PC-3 (cell line): ENCODE measurements around the gene APOL2. TPM values are rescaled to one million over a fixed set of nuclear protein-coding genes. Genes with fewer than 3 reads are reported as not detected.
"Not testable (repeated sequence)": the region's sequence is repeated elsewhere in the genome, so short reads cannot be mapped to it uniquely, and the experiment has no call there.

Experiments
- ATAC-seq: fragments of 200-7000 bp; cut with Tn5 transposase; 2 replicates; pipeline ENCODE4 v1.9.1; 2020; ENCODE audit warnings: mild to moderate bottlenecking, moderate library complexity
- BruUV-seq: library from RNA; stranded (reverse); fragments of 400-500 nt; replicated peaks from 2 replicates; lab custom pipeline; 2021; lab: Mats Ljungman, UMichigan
- CTCF ChIA-PET: fragments of 300-600 bp; sonication (Branson Sonifier 250); formaldehyde crosslinking; loops from one replicate; lab custom pipeline; 2022; ENCODE audit warnings: antibody characterized with exemption; lab: Charles Lee
- POLR2A ChIA-PET: fragments of 300-600 bp; sonication (Branson Sonifier 250); formaldehyde crosslinking; loops from one replicate; lab custom pipeline; 2022; ENCODE audit warnings: antibody characterized with exemption; ENCODE audit not compliant: unreplicated experiment; lab: Charles Lee
- DNase-seq: peaks from one replicate; pipeline ENCODE4 v3.0.0-alpha.2; 2015
- H2AFZ ChIP-seq: fragments of 300-600 bp; sonication (generic); 2 replicates; pipeline ENCODE4 v1.6.0; 2016; ENCODE audit warnings: antibody characterized with exemption, low read length
- H3F3A ChIP-seq: fragments of 300-600 bp; sonication (generic); one replicate; pipeline ENCODE4 v1.6.0; 2017; ENCODE audit warnings: antibody characterized with exemption, low read length, control low read depth, mild to moderate bottlenecking; ENCODE audit not compliant: unreplicated experiment
- H3K27ac ChIP-seq: fragments of 300-600 bp; sonication (generic); 2 replicates; pipeline ENCODE4 v1.5.1; 2016; ENCODE audit warnings: mild to moderate bottlenecking, low read length
- H3K27me3 ChIP-seq: fragments of 300-600 bp; sonication (generic); 2 replicates; pipeline ENCODE4 v1.6.1; 2016; ENCODE audit warnings: low read length, mixed read lengths
- H3K36me3 ChIP-seq: fragments of 300-600 bp; sonication (generic); 2 replicates; pipeline ENCODE4 v1.6.1; 2016; ENCODE audit warnings: low read depth, mixed run types, low read length, mixed read lengths
- H3K4me1 ChIP-seq: fragments of 300-600 bp; sonication (generic); 2 replicates; pipeline ENCODE4 v1.5.1; 2016; ENCODE audit warnings: low read length; ENCODE audit not compliant: insufficient read depth
- H3K4me2 ChIP-seq: fragments of 300-600 bp; sonication (generic); 2 replicates; pipeline ENCODE4 v1.6.0; 2016; ENCODE audit warnings: low read length
- H3K4me3 ChIP-seq: fragments of 300-600 bp; sonication (generic); 2 replicates; pipeline ENCODE4 v1.5.1; 2016; ENCODE audit warnings: mild to moderate bottlenecking, low read length, mixed read lengths
- H3K79me2 ChIP-seq: fragments of 300-600 bp; sonication (generic); 2 replicates; pipeline ENCODE4 v1.6.1; 2017; ENCODE audit warnings: low read length, mixed read lengths
- H3K9ac ChIP-seq: fragments of 300-600 bp; sonication (generic); 2 replicates; pipeline ENCODE4 v1.6.0; 2016; ENCODE audit warnings: mild to moderate bottlenecking, low read length
- H3K9me2 ChIP-seq: fragments of 300-600 bp; sonication (generic); replicated peaks from 2 replicates; pipeline ENCODE4 v1.6.1; 2016; ENCODE audit warnings: mixed run types, low read length, mixed read lengths
- H3K9me3 ChIP-seq: fragments of 300-600 bp; sonication (generic); 2 replicates; pipeline ENCODE4 v1.6.1; 2016; ENCODE audit warnings: low read length, mixed read lengths
- H4K20me1 ChIP-seq: fragments of 300-600 bp; sonication (generic); 2 replicates; pipeline ENCODE4 v1.6.1; 2016; ENCODE audit warnings: low read length, mixed read lengths
- EZH2 ChIP-seq: fragments of 300-600 bp; sonication (generic); IDR thresholded peaks from one replicate; pipeline ENCODE4 v1.6.1; 2017; ENCODE audit warnings: antibody characterized with exemption, mild to moderate bottlenecking, low read length; ENCODE audit not compliant: unreplicated experiment
- EZH2phosphoT487 ChIP-seq: fragments of 300-600 bp; sonication (generic); IDR thresholded peaks from 2 replicates; pipeline ENCODE4 v1.6.1; 2018; ENCODE audit warnings: mild to moderate bottlenecking, antibody characterized with exemption, low read length, borderline replicate concordance
- intact Hi-C: fragments of 100-400 bp; cut with micrococcal nuclease; formaldehyde crosslinking; loops from 2 replicates; pipeline ENCODE4 v1.9.0; 2023
- total RNA-seq: library from RNA; depleted of rRNA; stranded (reverse); fragments of >200 nt; gene quantifications from 2 replicates; pipeline ENCODE4 v1.2.3, GENCODE V29; 2014
- TF ChIP-seq, protein P1 (sequence below): fragments of 300-600 bp; sonication (generic); conservative IDR thresholded peaks from 2 replicates; pipeline ENCODE4 v1.5.1; 2017; ENCODE audit warnings: antibody characterized with exemption, low read depth, mild to moderate bottlenecking, low read length

APOL2 gene
- total RNA-seq, 1 experiment from 2014 or later, result 9.7 TPM

- Histone ChIP-seq H3K4me1 (peaks cover 13% of the 10 kb centered on the region), H3F3A (no peaks in the 10 kb centered on the region), H3K27me3 (no peaks in the 10 kb centered on the region), H4K20me1 (no peaks in the 10 kb centered on the region), H3K36me3 (no peaks in the 10 kb centered on the region; the same call in 1 of the 2 replicates), H3K79me2 (peaks cover 23% of the 10 kb centered on the region), H3K9me2 (no peaks in the 10 kb centered on the region), H3K4me2 (no peak overlapping the region), H2AFZ (no peak overlapping the region), H3K9ac (no peak overlapping the region), H3K27ac (no peak overlapping the region), H3K4me3 (no peak overlapping the region), H3K9me3 (no peaks in the 10 kb centered on the region)
- no TSS peak for BruUV-seq
- CTCF ChIA-PET, result no interaction called here
- POLR2A ChIA-PET, result interaction anchor here (0.6 kb wide), 1 partner anchor 37 kb away, joined by 3 read pairs; no protein-coding TSS in a partner anchor
- no peak for TF ChIP-seq EZH2
- intact Hi-C loops, result no loop called here
- no peak for DNase-seq
- no peak for ATAC-seq
These were observed 5.5 kb downstream of the APOL2 start for GRCh38 chr22:36233796-36234195.

GRCh38 chr22:36232715-36233401 is 6.5 kb downstream of the APOL2 start:
- Histone ChIP-seq H3K9ac (no peak overlapping the region), H3K4me3 (no peak overlapping the region), H3K79me2 (peaks cover 14% of the 10 kb centered on the region), H3K4me1 (peaks cover 4% of the 10 kb centered on the region; the same call in 1 of the 2 replicates), H3K27me3 (no peaks in the 10 kb centered on the region), H3K9me3 (no peaks in the 10 kb centered on the region), H3F3A (no peaks in the 10 kb centered on the region), H4K20me1 (no peaks in the 10 kb centered on the region), H3K27ac (no peak overlapping the region), H3K36me3 (no peaks in the 10 kb centered on the region; the same call in 1 of the 2 replicates), H3K9me2 (no peaks in the 10 kb centered on the region), H3K4me2 (no peak overlapping the region), H2AFZ (no peak overlapping the region)
- intact Hi-C loops, result no loop called here
- BruUV-seq, result no TSS peak
- TF ChIP-seq EZH2phosphoT487 (no peak), EZH2 (no peak)
- TF ChIP-seq, protein P1, sequence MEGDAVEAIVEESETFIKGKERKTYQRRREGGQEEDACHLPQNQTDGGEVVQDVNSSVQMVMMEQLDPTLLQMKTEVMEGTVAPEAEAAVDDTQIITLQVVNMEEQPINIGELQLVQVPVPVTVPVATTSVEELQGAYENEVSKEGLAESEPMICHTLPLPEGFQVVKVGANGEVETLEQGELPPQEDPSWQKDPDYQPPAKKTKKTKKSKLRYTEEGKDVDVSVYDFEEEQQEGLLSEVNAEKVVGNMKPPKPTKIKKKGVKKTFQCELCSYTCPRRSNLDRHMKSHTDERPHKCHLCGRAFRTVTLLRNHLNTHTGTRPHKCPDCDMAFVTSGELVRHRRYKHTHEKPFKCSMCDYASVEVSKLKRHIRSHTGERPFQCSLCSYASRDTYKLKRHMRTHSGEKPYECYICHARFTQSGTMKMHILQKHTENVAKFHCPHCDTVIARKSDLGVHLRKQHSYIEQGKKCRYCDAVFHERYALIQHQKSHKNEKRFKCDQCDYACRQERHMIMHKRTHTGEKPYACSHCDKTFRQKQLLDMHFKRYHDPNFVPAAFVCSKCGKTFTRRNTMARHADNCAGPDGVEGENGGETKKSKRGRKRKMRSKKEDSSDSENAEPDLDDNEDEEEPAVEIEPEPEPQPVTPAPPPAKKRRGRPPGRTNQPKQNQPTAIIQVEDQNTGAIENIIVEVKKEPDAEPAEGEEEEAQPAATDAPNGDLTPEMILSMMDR, result no peak
- POLR2A ChIA-PET, result no interaction called here
- no peak for ATAC-seq
- DNase-seq, result no peak
- CTCF ChIA-PET, result no interaction called here

- H3K27me3 ChIP-seq, intact Hi-C loops, BruUV-seq, ATAC-seq, H2AFZ ChIP-seq, H3K27ac ChIP-seq, H3K79me2 ChIP-seq, DNase-seq, H3K4me2 ChIP-seq, H3K36me3 ChIP-seq, H3K9me2 ChIP-seq, H3K9ac ChIP-seq, POLR2A ChIA-PET, H4K20me1 ChIP-seq, H3F3A ChIP-seq, H3K4me1 ChIP-seq, H3K9me3 ChIP-seq, CTCF ChIA-PET, H3K4me3 ChIP-seq: not testable (repeated sequence)
These were observed 8.3 kb downstream of the APOL2 start for GRCh38 chr22:36231051-36231450.

GRCh38 chr22:36229649-36230048 is 9.7 kb downstream of the APOL2 start:
- BruUV-seq, H2AFZ ChIP-seq, CTCF ChIA-PET, H3K4me1 ChIP-seq, H3K9me3 ChIP-seq, H3K79me2 ChIP-seq, H3K9ac ChIP-seq, ATAC-seq, H3K36me3 ChIP-seq, H4K20me1 ChIP-seq, intact Hi-C loops, H3K9me2 ChIP-seq, H3K4me2 ChIP-seq, POLR2A ChIA-PET, H3K27me3 ChIP-seq, H3F3A ChIP-seq, H3K27ac ChIP-seq, DNase-seq, H3K4me3 ChIP-seq: not testable (repeated sequence)
